IgD-negative memory B cell (primary cell): ENCODE data around the gene SORCS3. TPM values are rescaled to one million over a fixed set of nuclear protein-coding genes. Genes with fewer than 3 reads are reported as not detected.
A peak's percentile ranks its signal among the peaks of the same experiment; 100 is the strongest.

Source experiments
- H3K27ac Mint-ChIP-seq, 3 donors: one replicate each; pipeline ENCODE4 v1.8.0; 2020 to 2022; ENCODE audit warnings: mild to moderate bottlenecking in 3 of 3, mixed read lengths in 3 of 3, moderate library complexity in 1 of 3
- H3K27me3 Mint-ChIP-seq: one replicate; pipeline ENCODE4 v1.8.0; 2021; ENCODE audit warnings: mixed read lengths
- H3K36me3 Mint-ChIP-seq: one replicate; pipeline ENCODE4 v1.8.0; 2020; ENCODE audit warnings: mild to moderate bottlenecking, mixed read lengths
- H3K4me1 Mint-ChIP-seq, 3 donors: one replicate each; pipeline ENCODE4 v1.8.0; 2020 to 2022; ENCODE audit warnings: mixed read lengths in 3 of 3, mild to moderate bottlenecking in 1 of 3
- H3K4me3 Mint-ChIP-seq, 4 donors: one replicate each; pipeline ENCODE4 v1.8.0; 2020 to 2022; ENCODE audit warnings: mild to moderate bottlenecking in 4 of 4, mixed read lengths in 4 of 4, moderate library complexity in 3 of 4
- H3K9me3 Mint-ChIP-seq, 3 donors: one replicate each; pipeline ENCODE4 v1.8.0; 2020 to 2021; ENCODE audit warnings: mixed read lengths in 3 of 3, mild to moderate bottlenecking in 1 of 3
- polyA plus RNA-seq: library from polyadenylated mRNA; unstranded; fragments of 300-500 nt; fragmentation: Illumina TruSeq; gene quantifications from one replicate; pipeline ENCODE4 v1.2.3, GENCODE V29; 2021

The SORCS3 gene
- polyA plus RNA-seq, 1 donor from 2014 or later: not detected

GRCh38 chr10:104806801-104807200 lies 165.7 kb downstream of the SORCS3 start:
- H3K9me3 Mint-ChIP-seq: peaks cover 0 to 2% (median 2%) of the 10 kb centered on the region in 3 donors
- no peak overlapping the region for H3K4me3 Mint-ChIP-seq
- no peaks in the 10 kb centered on the region for H3K27me3 Mint-ChIP-seq
- no peaks in the 10 kb centered on the region for H3K4me1 Mint-ChIP-seq
- no peak overlapping the region for H3K27ac Mint-ChIP-seq
- H3K36me3 Mint-ChIP-seq: peaks cover 1% of the 10 kb centered on the region

- Mint-ChIP-seq H3K9me3 (peaks cover 0 to 2% (median 2%) of the 10 kb centered on the region in 3 donors), H3K4me1 (no peaks in the 10 kb centered on the region), H3K27ac (no peak overlapping the region), H3K4me3 (no peak overlapping the region), H3K36me3 (peaks cover 1% of the 10 kb centered on the region), H3K27me3 (no peaks in the 10 kb centered on the region)
Observed at GRCh38 chr10:104807581-104808310, 166.7 kb downstream of the SORCS3 start.

- Mint-ChIP-seq H3K4me3 (no peak overlapping the region), H3K4me1 (no peaks in the 10 kb centered on the region), H3K9me3 (peaks cover 0 to 2% (median 2%) of the 10 kb centered on the region in 3 donors), H3K27ac (no peak overlapping the region), H3K36me3 (peaks cover 1% of the 10 kb centered on the region), H3K27me3 (no peaks in the 10 kb centered on the region)
Observed at GRCh38 chr10:104809288-104810090, 168.4 kb downstream of the SORCS3 start.

GRCh38 chr10:104811166-104811565 lies 170.1 kb downstream of the SORCS3 start:
- H3K27ac Mint-ChIP-seq: no peak overlapping the region
- H3K4me1 Mint-ChIP-seq: no peaks in the 10 kb centered on the region
- no peaks in the 10 kb centered on the region for H3K27me3 Mint-ChIP-seq
- peaks cover 0 to 2% (median 2%) of the 10 kb centered on the region in 3 donors for H3K9me3 Mint-ChIP-seq
- no peak overlapping the region for H3K4me3 Mint-ChIP-seq
- peaks cover 1% of the 10 kb centered on the region for H3K36me3 Mint-ChIP-seq

GRCh38 chr10:104816501-104816900 lies 175.4 kb downstream of the SORCS3 start:
- Mint-ChIP-seq H3K4me1 (no peaks in the 10 kb centered on the region), H3K27me3 (no peaks in the 10 kb centered on the region), H3K4me3 (peak overlapping the region in 1 of 4 donors; percentile 14), H3K27ac (no peak overlapping the region), H3K36me3 (peaks cover 2% of the 10 kb centered on the region), H3K9me3 (peaks cover 0 to 2% (median 2%) of the 10 kb centered on the region in 3 donors)

DNA sequence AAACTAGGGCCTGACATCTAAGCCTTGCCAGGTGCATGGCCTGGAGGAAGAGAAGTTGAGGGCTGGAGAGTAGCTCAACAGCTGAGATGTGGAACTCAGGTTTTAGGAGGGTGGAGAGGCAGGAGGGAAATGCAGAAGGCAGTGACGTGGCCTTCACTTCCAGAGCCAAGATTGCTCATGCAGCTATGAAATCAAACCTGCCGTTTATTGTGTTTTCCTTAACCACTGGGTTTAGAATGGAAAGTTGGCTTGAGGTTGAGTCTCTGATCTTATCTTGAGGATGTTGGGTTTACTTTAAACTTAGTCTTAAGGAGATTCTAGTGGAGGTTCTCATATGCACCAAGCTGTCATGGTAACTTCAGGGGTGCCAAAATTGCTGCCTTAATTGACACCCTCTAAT lies 178.6 kb downstream of the SORCS3 start:
- peaks cover 0 to 5% (median 5%) of the 10 kb centered on the region in 3 donors for H3K9me3 Mint-ChIP-seq
- no peaks in the 10 kb centered on the region for H3K4me1 Mint-ChIP-seq
- H3K27ac Mint-ChIP-seq: no peak overlapping the region
- H3K27me3 Mint-ChIP-seq: no peaks in the 10 kb centered on the region
- H3K36me3 Mint-ChIP-seq: peaks cover 2% of the 10 kb centered on the region
- no peak overlapping the region for H3K4me3 Mint-ChIP-seq

DNA sequence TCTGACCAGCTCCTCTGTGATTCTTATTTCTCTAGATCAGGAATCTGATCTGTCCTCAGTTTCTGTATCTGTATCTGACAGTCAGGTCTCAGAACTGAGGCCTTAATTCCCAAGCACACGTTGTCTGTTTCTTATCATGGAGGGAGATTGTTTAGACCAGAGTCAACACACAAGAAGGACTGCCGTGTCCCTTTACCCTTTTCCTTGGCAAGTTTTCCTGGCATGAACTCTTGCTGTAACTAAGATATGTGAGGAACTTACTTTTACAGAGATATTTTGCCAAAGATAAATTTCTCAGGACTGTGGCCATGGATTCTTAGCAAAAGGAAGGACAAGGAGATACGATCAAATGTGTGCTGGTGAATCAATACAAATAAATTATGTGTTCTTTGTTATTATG lies 181.0 kb downstream of the SORCS3 start:
- Mint-ChIP-seq H3K4me3 (no peak overlapping the region), H3K27me3 (no peaks in the 10 kb centered on the region)

DNA sequence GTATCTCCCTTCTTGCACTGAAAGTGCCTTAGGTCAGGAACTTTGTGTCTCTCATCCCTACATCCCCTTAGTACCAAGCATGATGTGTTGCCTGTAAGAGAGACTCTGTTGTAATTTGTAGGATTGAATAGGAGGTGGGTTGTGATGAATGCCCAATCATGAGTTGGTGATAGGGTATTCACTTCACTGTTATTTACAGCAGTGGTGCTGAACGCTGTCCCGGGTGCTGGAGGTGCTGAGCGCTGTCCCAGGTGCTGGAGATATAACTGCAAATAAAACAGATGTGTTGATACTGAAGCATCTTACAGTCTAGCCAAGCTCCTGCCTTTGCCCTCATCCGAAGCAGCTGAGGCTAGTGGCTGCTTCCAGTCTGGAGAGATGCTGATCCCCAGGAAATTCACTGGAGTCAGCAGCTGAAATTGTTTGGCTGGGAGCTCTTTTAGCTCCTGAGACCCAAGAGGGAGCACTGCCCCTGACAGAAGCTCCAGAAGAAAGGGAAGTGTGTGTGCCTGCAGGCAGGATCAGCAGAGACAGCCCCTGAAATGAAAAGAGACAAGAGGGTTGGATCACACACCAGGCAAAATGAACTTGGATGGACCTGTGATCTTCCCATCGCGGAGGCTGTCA lies 183.4 kb downstream of the SORCS3 start:
- Mint-ChIP-seq H3K4me1 (no peaks in the 10 kb centered on the region), H3K4me3 (no peak overlapping the region), H3K36me3 (no peaks in the 10 kb centered on the region), H3K27ac (no peak overlapping the region), H3K9me3 (peaks cover 5 to 25% (median 7%) of the 10 kb centered on the region in 3 donors), H3K27me3 (no peaks in the 10 kb centered on the region)

More for the DNA sequence above, 181.0 kb downstream of the SORCS3 start:
- Mint-ChIP-seq H3K27ac (no peak overlapping the region), H3K9me3 (peaks cover 5 to 14% (median 7%) of the 10 kb centered on the region in 3 donors), H3K36me3 (peaks cover 2% of the 10 kb centered on the region), H3K4me1 (no peaks in the 10 kb centered on the region)

- Mint-ChIP-seq H3K36me3 (no peaks in the 10 kb centered on the region), H3K4me3 (no peak overlapping the region), H3K27ac (no peak overlapping the region), H3K4me1 (no peaks in the 10 kb centered on the region), H3K9me3 (peaks cover 0 to 19% (median 3%) of the 10 kb centered on the region in 3 donors), H3K27me3 (no peaks in the 10 kb centered on the region)
Observed at GRCh38 chr10:104831272-104831671, 190.2 kb downstream of the SORCS3 start.

DNA sequence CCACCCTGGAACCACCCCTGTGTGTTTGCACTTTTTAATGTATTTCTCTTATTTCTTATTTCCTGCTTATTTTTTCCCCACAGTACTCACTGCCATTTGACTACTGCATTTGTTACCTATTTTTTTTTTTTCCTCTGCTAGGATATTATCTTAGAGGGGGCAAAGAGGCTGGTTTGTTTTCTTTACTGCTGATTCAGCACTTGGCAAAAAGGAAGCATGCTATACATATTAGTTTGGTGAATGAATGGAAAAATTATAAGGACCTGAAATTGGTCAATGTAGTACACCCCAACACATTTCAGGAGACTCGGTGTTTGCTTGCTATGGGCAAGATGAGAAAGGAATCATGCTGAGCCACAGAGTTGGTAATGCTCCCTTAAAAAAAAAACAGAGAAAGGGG lies 193.5 kb downstream of the SORCS3 start:
- H3K36me3 Mint-ChIP-seq: no peaks in the 10 kb centered on the region
- H3K27me3 Mint-ChIP-seq: no peaks in the 10 kb centered on the region
- H3K27ac Mint-ChIP-seq: no peak overlapping the region

GRCh38 chr10:104835422-104835821 lies 194.3 kb downstream of the SORCS3 start:
- Mint-ChIP-seq H3K9me3 (peaks cover 0 to 6% (median 0%) of the 10 kb centered on the region in 3 donors), H3K4me1 (no peaks in the 10 kb centered on the region), H3K4me3 (no peak overlapping the region), H3K36me3 (no peaks in the 10 kb centered on the region), H3K27ac (no peak overlapping the region), H3K27me3 (no peaks in the 10 kb centered on the region)

More for the DNA sequence above, 193.5 kb downstream of the SORCS3 start:
- Mint-ChIP-seq H3K4me3 (no peak overlapping the region), H3K9me3 (peaks cover 0 to 4% (median 0%) of the 10 kb centered on the region in 3 donors), H3K4me1 (no peaks in the 10 kb centered on the region)

DNA sequence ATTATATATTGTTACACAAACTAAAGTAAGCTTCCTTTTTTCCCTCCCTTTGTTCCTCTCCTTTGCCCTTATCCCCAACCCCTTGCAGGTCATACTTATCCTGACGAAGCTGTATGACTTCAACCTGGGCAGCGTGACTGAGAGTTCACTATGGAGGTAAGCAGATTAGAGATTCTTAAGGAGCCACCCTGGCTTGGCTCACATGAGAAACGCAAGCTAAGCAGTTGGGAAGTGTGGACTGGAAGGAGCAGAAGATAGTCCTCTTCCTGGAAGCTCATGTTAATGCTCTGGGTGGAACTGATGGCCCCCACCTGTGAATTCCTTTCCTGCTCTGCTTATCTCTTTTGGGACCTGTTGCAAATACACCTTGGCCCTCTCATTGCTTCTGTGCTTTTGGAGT lies 201.6 kb downstream of the SORCS3 start:
- H3K27ac Mint-ChIP-seq: no peak overlapping the region
- peaks cover 0 to 3% (median 0%) of the 10 kb centered on the region in 3 donors for H3K9me3 Mint-ChIP-seq
- no peaks in the 10 kb centered on the region for H3K36me3 Mint-ChIP-seq
- H3K27me3 Mint-ChIP-seq: no peaks in the 10 kb centered on the region
- H3K4me1 Mint-ChIP-seq: no peaks in the 10 kb centered on the region
- no peak overlapping the region for H3K4me3 Mint-ChIP-seq

GRCh38 chr10:104844073-104844472 lies 203.0 kb downstream of the SORCS3 start:
- Mint-ChIP-seq H3K36me3 (no peaks in the 10 kb centered on the region), H3K4me3 (no peak overlapping the region), H3K4me1 (no peaks in the 10 kb centered on the region), H3K27ac (no peak overlapping the region), H3K27me3 (no peaks in the 10 kb centered on the region), H3K9me3 (peaks cover 0 to 3% (median 0%) of the 10 kb centered on the region in 3 donors)

GRCh38 chr10:104850023-104850422 lies 208.9 kb downstream of the SORCS3 start:
- no peaks in the 10 kb centered on the region for H3K4me1 Mint-ChIP-seq
- H3K4me3 Mint-ChIP-seq: no peak overlapping the region
- H3K36me3 Mint-ChIP-seq: no peaks in the 10 kb centered on the region
- H3K27ac Mint-ChIP-seq: no peak overlapping the region
- H3K27me3 Mint-ChIP-seq: no peaks in the 10 kb centered on the region
- H3K9me3 Mint-ChIP-seq: no peaks in the 10 kb centered on the region

GRCh38 chr10:104867966-104868598 lies 227.0 kb downstream of the SORCS3 start:
- H3K27ac Mint-ChIP-seq: no peak overlapping the region
- H3K27me3 Mint-ChIP-seq: peaks cover 3% of the 10 kb centered on the region
- H3K9me3 Mint-ChIP-seq: peaks cover 0 to 3% (median 0%) of the 10 kb centered on the region in 3 donors
- no peak overlapping the region for H3K4me3 Mint-ChIP-seq
- no peaks in the 10 kb centered on the region for H3K36me3 Mint-ChIP-seq
- no peaks in the 10 kb centered on the region for H3K4me1 Mint-ChIP-seq
